PFSK-1 (cell line): ENCODE data around the gene ANKZF1.

Experiments used
- FOXP2 ChIP-seq: optimal IDR thresholded peaks from 2 replicates; pipeline ENCODE3; 2011; ENCODE audit warnings: borderline replicate concordance, control low read depth, inconsistent platforms; ENCODE audit not compliant: insufficient read depth; ENCODE audit errors: extremely low read length, extremely low read depth
- POLR2AphosphoS5 ChIP-seq: IDR thresholded peaks from 2 replicates; pipeline ENCODE4 v1.6.1; 2012; ENCODE audit warnings: low read depth, mild to moderate bottlenecking, control low read depth, low read length, moderate library complexity
- SIN3A ChIP-seq: IDR thresholded peaks from 2 replicates; pipeline ENCODE4 v1.6.1; 2012; ENCODE audit warnings: mild to moderate bottlenecking, low read length, moderate library complexity, borderline replicate concordance; ENCODE audit not compliant: insufficient read depth
- TAF1 ChIP-seq: IDR thresholded peaks from 2 replicates; pipeline ENCODE4 v1.6.1; 2012; ENCODE audit warnings: low read length, control low read depth, borderline replicate concordance; ENCODE audit not compliant: insufficient read depth
- TF ChIP-seq, protein P1 (sequence below), 2 experiments: IDR thresholded peaks; 2 replicates each; pipeline versions ENCODE4 v1.6.1 to v1.8.0; 2011 to 2012; ENCODE audit warnings: low read depth in 2 of 2, low read length in 2 of 2, control low read depth in 1 of 2, inconsistent platforms in 1 of 2, mild to moderate bottlenecking in 1 of 2, moderate library complexity in 1 of 2; ENCODE audit not compliant: insufficient read depth in 1 of 2

The ANKZF1 gene

DNA sequence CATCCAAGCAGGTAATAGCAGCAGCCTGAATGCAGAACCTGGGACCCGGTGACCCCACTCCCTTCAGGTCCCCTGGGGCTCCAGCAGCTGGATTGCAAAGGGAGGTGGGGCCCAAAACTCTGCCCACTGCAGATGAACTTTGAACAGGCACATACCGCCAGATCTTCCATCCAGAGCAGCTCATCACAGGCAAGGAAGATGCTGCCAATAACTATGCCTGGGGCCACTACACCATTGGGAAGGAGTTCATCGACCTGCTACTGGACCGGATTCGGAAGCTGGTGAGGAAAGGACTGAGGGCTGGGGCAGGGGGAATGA is 40.4 kb downstream of the ANKZF1 start:
- no peak for TF ChIP-seq FOXP2

GRCh38 chr2:219271021-219271420 is 41.4 kb downstream of the ANKZF1 start:
- TF ChIP-seq SIN3A, result no peak
- TF ChIP-seq, protein P1, sequence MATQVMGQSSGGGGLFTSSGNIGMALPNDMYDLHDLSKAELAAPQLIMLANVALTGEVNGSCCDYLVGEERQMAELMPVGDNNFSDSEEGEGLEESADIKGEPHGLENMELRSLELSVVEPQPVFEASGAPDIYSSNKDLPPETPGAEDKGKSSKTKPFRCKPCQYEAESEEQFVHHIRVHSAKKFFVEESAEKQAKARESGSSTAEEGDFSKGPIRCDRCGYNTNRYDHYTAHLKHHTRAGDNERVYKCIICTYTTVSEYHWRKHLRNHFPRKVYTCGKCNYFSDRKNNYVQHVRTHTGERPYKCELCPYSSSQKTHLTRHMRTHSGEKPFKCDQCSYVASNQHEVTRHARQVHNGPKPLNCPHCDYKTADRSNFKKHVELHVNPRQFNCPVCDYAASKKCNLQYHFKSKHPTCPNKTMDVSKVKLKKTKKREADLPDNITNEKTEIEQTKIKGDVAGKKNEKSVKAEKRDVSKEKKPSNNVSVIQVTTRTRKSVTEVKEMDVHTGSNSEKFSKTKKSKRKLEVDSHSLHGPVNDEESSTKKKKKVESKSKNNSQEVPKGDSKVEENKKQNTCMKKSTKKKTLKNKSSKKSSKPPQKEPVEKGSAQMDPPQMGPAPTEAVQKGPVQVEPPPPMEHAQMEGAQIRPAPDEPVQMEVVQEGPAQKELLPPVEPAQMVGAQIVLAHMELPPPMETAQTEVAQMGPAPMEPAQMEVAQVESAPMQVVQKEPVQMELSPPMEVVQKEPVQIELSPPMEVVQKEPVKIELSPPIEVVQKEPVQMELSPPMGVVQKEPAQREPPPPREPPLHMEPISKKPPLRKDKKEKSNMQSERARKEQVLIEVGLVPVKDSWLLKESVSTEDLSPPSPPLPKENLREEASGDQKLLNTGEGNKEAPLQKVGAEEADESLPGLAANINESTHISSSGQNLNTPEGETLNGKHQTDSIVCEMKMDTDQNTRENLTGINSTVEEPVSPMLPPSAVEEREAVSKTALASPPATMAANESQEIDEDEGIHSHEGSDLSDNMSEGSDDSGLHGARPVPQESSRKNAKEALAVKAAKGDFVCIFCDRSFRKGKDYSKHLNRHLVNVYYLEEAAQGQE (IDR thresholded peaks at IDR 0.05; ENCODE audit: insufficient read depth in 1 of 2, low read depth in 2 of 2, low read length in 2 of 2), result no peak
- TF ChIP-seq FOXP2, result no peak

GRCh38 chr2:219272356-219272755 is 42.8 kb downstream of the ANKZF1 start:
- TF ChIP-seq FOXP2 (no peak), SIN3A (no peak), TAF1 (no peak), POLR2AphosphoS5 (no peak)
- TF ChIP-seq, protein P1 (IDR thresholded peaks at IDR 0.05; ENCODE audit: insufficient read depth in 1 of 2, low read depth in 2 of 2, low read length in 2 of 2), result no peak

DNA sequence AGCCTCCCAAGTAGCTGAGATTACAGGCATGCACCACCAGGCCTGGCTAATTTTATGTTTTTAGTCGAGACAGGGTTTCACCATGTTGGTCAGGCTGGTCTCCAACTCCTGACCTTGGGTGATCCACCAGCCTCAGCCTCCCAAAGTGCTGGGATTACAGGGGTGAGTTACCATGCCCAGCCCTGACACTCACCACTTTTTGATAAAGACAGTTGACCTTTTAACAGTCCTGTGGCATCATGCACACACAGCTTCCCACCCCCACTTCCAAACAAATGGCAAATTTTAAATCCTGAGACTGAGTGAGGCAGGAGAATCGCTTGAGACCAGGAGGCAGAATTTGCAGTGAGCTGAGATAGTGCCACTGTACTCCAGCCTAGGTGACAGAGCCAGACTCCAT is 43.4 kb downstream of the ANKZF1 start:
- TF ChIP-seq SIN3A, result no peak
- TF ChIP-seq, protein P1 (IDR thresholded peaks at IDR 0.05; ENCODE audit: insufficient read depth in 1 of 2, low read depth in 2 of 2, low read length in 2 of 2), result no peak
- no peak for TF ChIP-seq TAF1
- TF ChIP-seq POLR2AphosphoS5, result no peak
- no peak for TF ChIP-seq FOXP2

DNA sequence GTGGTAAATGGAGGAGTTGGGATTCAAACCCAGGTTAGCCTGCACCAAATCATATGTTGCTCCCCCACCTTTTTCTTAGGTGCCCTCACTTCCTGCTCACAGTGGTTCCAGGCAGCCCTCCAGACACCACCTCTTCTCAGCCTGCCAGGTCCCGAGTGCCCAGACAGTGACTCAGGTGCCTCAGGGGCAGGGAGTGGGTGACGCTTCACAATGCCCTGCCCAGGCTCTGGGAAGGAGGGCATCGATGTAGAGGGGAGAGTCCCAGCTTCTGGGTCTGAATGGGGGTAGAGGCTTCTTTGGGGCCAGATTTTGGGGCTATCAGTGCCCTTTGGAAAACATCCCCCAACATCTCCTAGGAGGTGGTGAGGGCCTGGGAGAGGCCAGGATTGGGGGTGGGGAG is 44.3 kb downstream of the ANKZF1 start:
- no peak for TF ChIP-seq SIN3A
- no peak for TF ChIP-seq FOXP2
- no peak for TF ChIP-seq POLR2AphosphoS5
- TF ChIP-seq, protein P1 (IDR thresholded peaks at IDR 0.05; ENCODE audit: insufficient read depth in 1 of 2, low read depth in 2 of 2, low read length in 2 of 2), result no peak
- no peak for TF ChIP-seq TAF1

GRCh38 chr2:219274361-219274921 is 44.8 kb downstream of the ANKZF1 start:
- TF ChIP-seq, protein P1 (IDR thresholded peaks at IDR 0.05; ENCODE audit: insufficient read depth in 1 of 2, low read depth in 2 of 2, low read length in 2 of 2), result no peak
- TF ChIP-seq POLR2AphosphoS5, result no peak
- no peak for TF ChIP-seq TAF1
- no peak for TF ChIP-seq FOXP2
- no peak for TF ChIP-seq SIN3A
